HEK293 (cell line): ENCODE results near the gene CASP2.

ENCODE experiments used
- CTCF ChIA-PET: fragments of 350-600 bp; formaldehyde crosslinking; extraction: SDS; loops from one replicate; lab custom pipeline; 2021; ENCODE audit warnings: antibody characterized with exemption; lab: Yijun Ruan, JAX
- POLR2A ChIA-PET: fragments of 300-600 bp; formaldehyde crosslinking; extraction: SDS; loops from one replicate; lab custom pipeline; 2020; ENCODE audit warnings: antibody characterized with exemption, inconsistent platforms; lab: Yijun Ruan, JAX
- H3K27ac ChIP-seq: fragments of 200-500 bp; sonication (Bioruptor generic); 2 replicates; pipeline ENCODE4 v1.5.1; 2014; ENCODE audit warnings: low read depth, low read length, control low read depth, inconsistent platforms; ENCODE audit errors: extremely low read depth
- H3K36me3 ChIP-seq, 2 experiments: fragments of 200-500 bp in 1 of 2; sonication (Bioruptor generic) in 1 of 2; 1 replicate in 1 of 2; 2 replicates in 1 of 2; pipeline ENCODE4 v1.5.1; 2014 to 2017; ENCODE audit warnings: inconsistent platforms in 2 of 2, low read length in 2 of 2; ENCODE audit not compliant: control insufficient read depth in 2 of 2, insufficient read depth in 1 of 2
- H3K4me1 ChIP-seq: fragments of 200-500 bp; sonication (Bioruptor generic); 2 replicates; pipeline ENCODE4 v1.5.1; 2014; ENCODE audit warnings: mild to moderate bottlenecking, low read length, inconsistent platforms; ENCODE audit not compliant: control insufficient read depth, insufficient read depth
- H3K4me3 ChIP-seq: 2 replicates; pipeline ENCODE4 v1.5.1; 2011; ENCODE audit warnings: low read depth, mild to moderate bottlenecking, control low read depth, low read length, moderate library complexity
- H3K9me3 ChIP-seq: fragments of 200-500 bp; sonication (Bioruptor generic); 2 replicates; pipeline ENCODE4 v1.5.1; 2014; ENCODE audit warnings: low read depth, low read length, inconsistent platforms; ENCODE audit not compliant: control insufficient read depth, insufficient read depth
- IKZF3 ChIP-seq: fragments of 450-650 bp; IDR thresholded peaks from 2 replicates; pipeline ENCODE4 v1.5.0; 2018; ENCODE audit warnings: missing biosample characterization, mild to moderate bottlenecking, missing genetic modification characterization, moderate library complexity
- KLF10 ChIP-seq: fragments of 450-650 bp; IDR thresholded peaks from 2 replicates; pipeline ENCODE4 v1.5.1; 2018; ENCODE audit warnings: missing biosample characterization, mild to moderate bottlenecking, missing genetic modification characterization
- MZF1 ChIP-seq: fragments of 450-650 bp; formaldehyde crosslinking; IDR thresholded peaks from 2 replicates; pipeline ENCODE4 v1.5.1; 2017; ENCODE audit warnings: missing biosample characterization, missing genetic modification characterization, borderline replicate concordance
- REPIN1 ChIP-seq: fragments of 450-650 bp; formaldehyde crosslinking; IDR thresholded peaks from 2 replicates; pipeline ENCODE4 v1.5.1; 2017; ENCODE audit warnings: missing biosample characterization, missing genetic modification characterization, low read depth
- SCRT1 ChIP-seq: fragments of 450-650 bp; formaldehyde crosslinking; IDR thresholded peaks from 2 replicates; pipeline ENCODE4 v1.5.1; 2016; ENCODE audit warnings: missing biosample characterization, missing genetic modification characterization, borderline replicate concordance
- ZBTB1 ChIP-seq: fragments of 450-650 bp; formaldehyde crosslinking; IDR thresholded peaks from 2 replicates; pipeline ENCODE4 v1.5.1; 2016; ENCODE audit warnings: missing biosample characterization, missing genetic modification characterization
- ZBTB10 ChIP-seq: fragments of 450-650 bp; formaldehyde crosslinking; IDR thresholded peaks from 2 replicates; pipeline ENCODE4 v1.5.1; 2016; ENCODE audit warnings: missing biosample characterization, missing genetic modification characterization
- ZBTB21 ChIP-seq: fragments of 450-650 bp; formaldehyde crosslinking; IDR thresholded peaks from 2 replicates; pipeline ENCODE4 v1.5.1; 2017; ENCODE audit warnings: missing biosample characterization, missing genetic modification characterization
- ZFP37 ChIP-seq: fragments of 450-650 bp; formaldehyde crosslinking; IDR thresholded peaks from 2 replicates; pipeline ENCODE4 v1.5.1; 2016; ENCODE audit warnings: missing biosample characterization, missing genetic modification characterization
- ZFP69B ChIP-seq: fragments of 450-650 bp; formaldehyde crosslinking; IDR thresholded peaks from 2 replicates; pipeline ENCODE4 v1.5.1; 2016; ENCODE audit warnings: missing biosample characterization, missing genetic modification characterization
- ZNF121 ChIP-seq: fragments of 450-650 bp; formaldehyde crosslinking; IDR thresholded peaks from 2 replicates; pipeline ENCODE4 v1.5.1; 2016; ENCODE audit warnings: missing biosample characterization, missing genetic modification characterization
- ZNF133 ChIP-seq: fragments of 450-650 bp; formaldehyde crosslinking; IDR thresholded peaks from 2 replicates; pipeline ENCODE4 v1.5.1; 2016; ENCODE audit warnings: missing biosample characterization, missing genetic modification characterization
- ZNF18 ChIP-seq: fragments of 450-650 bp; formaldehyde crosslinking; IDR thresholded peaks from 2 replicates; pipeline ENCODE4 v1.5.1; 2016; ENCODE audit warnings: missing biosample characterization, missing genetic modification characterization
- ZNF239 ChIP-seq: fragments of 450-650 bp; formaldehyde crosslinking; IDR thresholded peaks from 2 replicates; pipeline ENCODE4 v1.5.1; 2016; ENCODE audit warnings: missing biosample characterization, missing genetic modification characterization
- ZNF24 ChIP-seq: fragments of 450-650 bp; formaldehyde crosslinking; IDR thresholded peaks from 2 replicates; pipeline ENCODE4 v1.5.1; 2016; ENCODE audit warnings: missing biosample characterization, missing genetic modification characterization
- ZNF341 ChIP-seq: fragments of 450-650 bp; formaldehyde crosslinking; IDR thresholded peaks from 2 replicates; pipeline ENCODE4; 2016; ENCODE audit warnings: low read depth, missing biosample characterization, missing genetic modification characterization
- ZNF501 ChIP-seq: fragments of 450-650 bp; formaldehyde crosslinking; IDR thresholded peaks from 2 replicates; pipeline ENCODE4 v1.5.1; 2016; ENCODE audit warnings: missing biosample characterization, missing genetic modification characterization
- ZNF560 ChIP-seq: fragments of 450-650 bp; formaldehyde crosslinking; IDR thresholded peaks from 2 replicates; pipeline ENCODE4 v1.5.1; 2017; ENCODE audit warnings: missing biosample characterization, missing genetic modification characterization, borderline replicate concordance
- ZNF580 ChIP-seq: fragments of 450-650 bp; formaldehyde crosslinking; IDR thresholded peaks from 2 replicates; pipeline ENCODE4 v1.5.1; 2016; ENCODE audit warnings: missing biosample characterization, missing genetic modification characterization
- ZNF585B ChIP-seq: fragments of 450-650 bp; formaldehyde crosslinking; IDR thresholded peaks from 2 replicates; pipeline ENCODE4 v1.5.1; 2016; ENCODE audit warnings: missing biosample characterization, missing genetic modification characterization
- ZNF624 ChIP-seq: fragments of 450-650 bp; formaldehyde crosslinking; IDR thresholded peaks from 2 replicates; pipeline ENCODE4 v1.5.1; 2017; ENCODE audit warnings: missing biosample characterization, missing genetic modification characterization
- ZNF785 ChIP-seq: fragments of 450-650 bp; formaldehyde crosslinking; IDR thresholded peaks from 2 replicates; pipeline ENCODE4 v1.5.1; 2016; ENCODE audit warnings: missing biosample characterization, missing genetic modification characterization
- ZNF837 ChIP-seq: fragments of 450-650 bp; formaldehyde crosslinking; IDR thresholded peaks from 2 replicates; pipeline ENCODE4 v1.5.1; 2016; ENCODE audit warnings: missing biosample characterization, missing genetic modification characterization
- TF ChIP-seq, protein P1 (sequence below): fragments of 450-650 bp; formaldehyde crosslinking; IDR thresholded peaks from 2 replicates; pipeline ENCODE4 v1.5.1; 2016; ENCODE audit warnings: missing biosample characterization, missing genetic modification characterization
- TF ChIP-seq, protein P2 (sequence below): IDR thresholded peaks from 2 replicates; pipeline ENCODE4 v1.6.1; 2011; ENCODE audit warnings: mild to moderate bottlenecking, low read depth, low read length, borderline replicate concordance
- TF ChIP-seq, protein P3 (sequence below): fragments of 450-650 bp; formaldehyde crosslinking; conservative IDR thresholded peaks from 2 replicates; pipeline ENCODE4 v1.5.1; 2016; ENCODE audit warnings: low read depth, missing biosample characterization, missing genetic modification characterization
- TF ChIP-seq, protein P4 (sequence below): fragments of 450-650 bp; formaldehyde crosslinking; IDR thresholded peaks from 2 replicates; pipeline ENCODE4 v1.5.1; 2017; ENCODE audit warnings: missing biosample characterization, missing genetic modification characterization

The CASP2 gene

GRCh38 chr7:143346018-143346417 is 57.9 kb downstream of the CASP2 start:
- Histone ChIP-seq H3K27ac (no peak overlapping the region), H3K4me3 (no peak overlapping the region), H3K4me1 (no peaks in the 10 kb centered on the region), H3K36me3 (no peaks in the 10 kb centered on the region), H3K9me3 (no peaks in the 10 kb centered on the region)
- CTCF ChIA-PET = interaction anchor here (0.8 to 1.7 kb wide), 10 partner anchors 10 to 138 kb away, joined by 3 to 25 read pairs (median 5); no protein-coding TSS in a partner anchor
- no peak for TF ChIP-seq MZF1 (tag by site-specific recombination)
- no peak for TF ChIP-seq KLF10 (tag by site-specific recombination)
- TF ChIP-seq REPIN1 = no peak
- no peak for TF ChIP-seq ZNF837 (tag by site-specific recombination)
- TF ChIP-seq, protein P1, sequence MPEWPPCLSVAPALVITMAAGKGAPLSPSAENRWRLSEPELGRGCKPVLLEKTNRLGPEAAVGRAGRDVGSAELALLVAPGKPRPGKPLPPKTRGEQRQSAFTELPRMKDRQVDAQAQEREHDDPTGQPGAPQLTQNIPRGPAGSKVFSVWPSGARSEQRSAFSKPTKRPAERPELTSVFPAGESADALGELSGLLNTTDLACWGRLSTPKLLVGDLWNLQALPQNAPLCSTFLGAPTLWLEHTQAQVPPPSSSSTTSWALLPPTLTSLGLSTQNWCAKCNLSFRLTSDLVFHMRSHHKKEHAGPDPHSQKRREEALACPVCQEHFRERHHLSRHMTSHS (tag by site-specific recombination) = no peak
- TF ChIP-seq ZNF341 (tag by site-specific recombination) = no peak
- no peak for TF ChIP-seq SCRT1 (tag by site-specific recombination)
- TF ChIP-seq ZNF560 = no peak
- no peak for TF ChIP-seq ZNF585B (tag by site-specific recombination)
- no peak for TF ChIP-seq ZFP37 (tag by site-specific recombination)
- no peak for TF ChIP-seq ZNF580
- TF ChIP-seq ZNF133 (tag by site-specific recombination) = no peak
- TF ChIP-seq, protein P2, sequence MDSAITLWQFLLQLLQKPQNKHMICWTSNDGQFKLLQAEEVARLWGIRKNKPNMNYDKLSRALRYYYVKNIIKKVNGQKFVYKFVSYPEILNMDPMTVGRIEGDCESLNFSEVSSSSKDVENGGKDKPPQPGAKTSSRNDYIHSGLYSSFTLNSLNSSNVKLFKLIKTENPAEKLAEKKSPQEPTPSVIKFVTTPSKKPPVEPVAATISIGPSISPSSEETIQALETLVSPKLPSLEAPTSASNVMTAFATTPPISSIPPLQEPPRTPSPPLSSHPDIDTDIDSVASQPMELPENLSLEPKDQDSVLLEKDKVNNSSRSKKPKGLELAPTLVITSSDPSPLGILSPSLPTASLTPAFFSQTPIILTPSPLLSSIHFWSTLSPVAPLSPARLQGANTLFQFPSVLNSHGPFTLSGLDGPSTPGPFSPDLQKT = no peak
- no peak for TF ChIP-seq ZNF121
- TF ChIP-seq ZBTB10 (tag by site-specific recombination) = no peak
- no peak for TF ChIP-seq ZNF24
- no peak for TF ChIP-seq ZNF785 (tag by site-specific recombination)
- TF ChIP-seq ZNF501 = no peak
- POLR2A ChIA-PET = interaction anchor here (1.2 kb wide), 1 partner anchor 34 kb away, joined by 4 read pairs; no protein-coding TSS in a partner anchor

- Histone ChIP-seq H3K4me1 (no peaks in the 10 kb centered on the region), H3K27ac (no peak overlapping the region), H3K36me3 (no peaks in the 10 kb centered on the region), H3K9me3 (no peaks in the 10 kb centered on the region), H3K4me3 (no peak overlapping the region)
- ChIA-PET POLR2A (no interaction called here), CTCF (interaction anchor here (0.8 to 1.2 kb wide), 3 partner anchors 23 to 1025 kb away, joined by 3 to 5 read pairs (median 3); no protein-coding TSS in a partner anchor)
- TF ChIP-seq, protein P3, sequence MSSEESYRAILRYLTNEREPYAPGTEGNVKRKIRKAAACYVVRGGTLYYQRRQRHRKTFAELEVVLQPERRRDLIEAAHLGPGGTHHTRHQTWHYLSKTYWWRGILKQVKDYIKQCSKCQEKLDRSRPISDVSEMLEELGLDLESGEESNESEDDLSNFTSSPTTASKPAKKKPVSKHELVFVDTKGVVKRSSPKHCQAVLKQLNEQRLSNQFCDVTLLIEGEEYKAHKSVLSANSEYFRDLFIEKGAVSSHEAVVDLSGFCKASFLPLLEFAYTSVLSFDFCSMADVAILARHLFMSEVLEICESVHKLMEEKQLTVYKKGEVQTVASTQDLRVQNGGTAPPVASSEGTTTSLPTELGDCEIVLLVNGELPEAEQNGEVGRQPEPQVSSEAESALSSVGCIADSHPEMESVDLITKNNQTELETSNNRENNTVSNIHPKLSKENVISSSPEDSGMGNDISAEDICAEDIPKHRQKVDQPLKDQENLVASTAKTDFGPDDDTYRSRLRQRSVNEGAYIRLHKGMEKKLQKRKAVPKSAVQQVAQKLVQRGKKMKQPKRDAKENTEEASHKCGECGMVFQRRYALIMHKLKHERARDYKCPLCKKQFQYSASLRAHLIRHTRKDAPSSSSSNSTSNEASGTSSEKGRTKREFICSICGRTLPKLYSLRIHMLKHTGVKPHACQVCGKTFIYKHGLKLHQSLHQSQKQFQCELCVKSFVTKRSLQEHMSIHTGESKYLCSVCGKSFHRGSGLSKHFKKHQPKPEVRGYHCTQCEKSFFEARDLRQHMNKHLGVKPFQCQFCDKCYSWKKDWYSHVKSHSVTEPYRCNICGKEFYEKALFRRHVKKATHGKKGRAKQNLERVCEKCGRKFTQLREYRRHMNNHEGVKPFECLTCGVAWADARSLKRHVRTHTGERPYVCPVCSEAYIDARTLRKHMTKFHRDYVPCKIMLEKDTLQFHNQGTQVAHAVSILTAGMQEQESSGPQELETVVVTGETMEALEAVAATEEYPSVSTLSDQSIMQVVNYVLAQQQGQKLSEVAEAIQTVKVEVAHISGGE (tag by site-specific recombination) = no peak
- no peak for TF ChIP-seq ZNF239 (tag by site-specific recombination)
- TF ChIP-seq IKZF3 (tag by site-specific recombination) = no peak
- TF ChIP-seq ZFP69B (tag by site-specific recombination) = no peak
- TF ChIP-seq ZBTB1 = no peak
- TF ChIP-seq ZBTB21 = no peak
- no peak for TF ChIP-seq ZNF624
- TF ChIP-seq, protein P4, sequence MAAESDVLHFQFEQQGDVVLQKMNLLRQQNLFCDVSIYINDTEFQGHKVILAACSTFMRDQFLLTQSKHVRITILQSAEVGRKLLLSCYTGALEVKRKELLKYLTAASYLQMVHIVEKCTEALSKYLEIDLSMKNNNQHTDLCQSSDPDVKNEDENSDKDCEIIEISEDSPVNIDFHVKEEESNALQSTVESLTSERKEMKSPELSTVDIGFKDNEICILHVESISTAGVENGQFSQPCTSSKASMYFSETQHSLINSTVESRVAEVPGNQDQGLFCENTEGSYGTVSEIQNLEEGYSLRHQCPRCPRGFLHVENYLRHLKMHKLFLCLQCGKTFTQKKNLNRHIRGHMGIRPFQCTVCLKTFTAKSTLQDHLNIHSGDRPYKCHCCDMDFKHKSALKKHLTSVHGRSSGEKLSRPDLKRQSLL (tag by site-specific recombination) = no peak
- no peak for TF ChIP-seq ZNF18 (tag by site-specific recombination)
Measured at GRCh38 chr7:143347950-143348349, 59.8 kb downstream of the CASP2 start.
